ENCODE measurements around the gene PLXDC1. TPM values are rescaled to one million over a fixed set of nuclear protein-coding genes. Genes with fewer than 3 reads are reported as not detected.

Gene PLXDC1
- total RNA-seq, 1 donor from 2014 or later, result 19.5 TPM

GRCh38 chr17:39144416-39144840 lies 7.0 kb downstream of the PLXDC1 start:
- no peak overlapping the region for H3K4me3 ChIP-seq
- H3K27ac ChIP-seq, result peak overlapping the region; percentile 54
- no peaks in the 10 kb centered on the region for H3K36me3 ChIP-seq
- H3K27me3 ChIP-seq (ENCODE audit: low read depth), result no peaks in the 10 kb centered on the region
- H3K4me1 ChIP-seq, result no peaks in the 10 kb centered on the region
- TF ChIP-seq CTCF (IDR thresholded peaks at IDR 0.05), result no peak
- intact Hi-C loops (cut with DNase I), result no loop called here
- DNase-seq (peak; percentile 89), ATAC-seq (peak; percentile 85 to 87)
- H3K9me3 ChIP-seq, result no peaks in the 10 kb centered on the region

DNA sequence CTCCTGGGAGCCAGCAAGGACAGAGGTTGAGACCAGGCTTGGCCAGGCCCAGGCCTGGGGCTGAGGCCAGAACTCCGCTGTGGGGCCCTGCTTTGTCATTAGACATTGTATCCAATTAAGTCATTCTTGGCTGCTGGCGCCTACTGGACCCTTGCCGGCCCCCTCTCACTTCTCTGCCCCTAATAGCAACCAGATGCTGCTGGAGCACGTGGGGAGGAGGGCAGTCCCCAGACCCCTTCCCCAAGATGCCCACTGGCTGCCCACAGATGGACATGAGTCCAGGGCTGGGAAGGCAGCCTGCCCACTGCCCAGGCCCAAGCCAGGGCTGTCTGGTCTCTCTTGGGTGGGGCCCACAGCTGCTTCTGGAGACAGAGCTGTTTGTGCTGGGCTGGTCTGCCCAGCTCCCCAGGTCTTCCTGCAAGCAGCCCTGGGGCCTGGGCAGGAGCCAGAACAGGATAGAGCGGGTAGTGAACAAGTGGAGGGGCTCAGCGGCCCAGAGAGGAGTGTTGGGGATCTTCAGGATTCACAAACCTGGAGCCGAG lies 7.8 kb downstream of the PLXDC1 start:
- H3K27me3 ChIP-seq (ENCODE audit: low read depth), result no peaks in the 10 kb centered on the region
- intact Hi-C loops (cut with DNase I), result no loop called here
- H3K9me3 ChIP-seq, result no peaks in the 10 kb centered on the region
- no peaks in the 10 kb centered on the region for H3K36me3 ChIP-seq
- no peak for DNase-seq
- peak overlapping the region; percentile 54 for H3K27ac ChIP-seq
- TF ChIP-seq CTCF (IDR thresholded peaks at IDR 0.05), result no peak
- peak; percentile 19 to 26 for ATAC-seq
- no peaks in the 10 kb centered on the region for H3K4me1 ChIP-seq
- H3K4me3 ChIP-seq, result no peak overlapping the region

GRCh38 chr17:39141915-39142664 lies 9.3 kb downstream of the PLXDC1 start:
- H3K9me3 ChIP-seq, result no peaks in the 10 kb centered on the region
- no peak overlapping the region for H3K27ac ChIP-seq
- no peak for TF ChIP-seq CTCF (IDR thresholded peaks at IDR 0.05)
- DNase-seq, result no peak
- no peaks in the 10 kb centered on the region for H3K4me1 ChIP-seq
- no peak overlapping the region for H3K4me3 ChIP-seq
- no peak for ATAC-seq
- intact Hi-C loops (cut with DNase I), result no loop called here
- no peaks in the 10 kb centered on the region for H3K36me3 ChIP-seq
- H3K27me3 ChIP-seq (ENCODE audit: low read depth), result no peaks in the 10 kb centered on the region

DNA sequence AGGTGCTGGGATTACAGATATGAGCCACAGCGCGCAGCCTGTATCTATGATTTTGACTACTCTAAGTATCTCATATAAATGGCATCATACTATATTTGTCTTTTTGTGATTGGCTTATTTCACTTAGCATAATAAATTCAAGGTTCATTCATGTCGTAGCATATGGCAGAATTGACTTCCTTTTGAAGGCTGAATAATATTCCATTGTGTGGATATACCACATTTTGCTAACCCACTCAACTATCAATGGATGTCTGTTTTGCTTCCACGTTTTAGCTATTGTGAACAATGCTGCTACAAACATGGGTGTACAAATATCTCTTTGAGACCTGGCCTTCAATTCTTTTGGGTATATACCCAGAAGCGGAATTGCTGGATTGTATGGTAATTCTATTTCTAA lies 10.1 kb downstream of the PLXDC1 start:
- no peak overlapping the region for H3K27ac ChIP-seq
- no peaks in the 10 kb centered on the region for H3K27me3 ChIP-seq (ENCODE audit: low read depth)
- H3K4me1 ChIP-seq, result no peaks in the 10 kb centered on the region
- ATAC-seq (no peak), DNase-seq (no peak)
- no peak overlapping the region for H3K4me3 ChIP-seq
- H3K36me3 ChIP-seq, result no peaks in the 10 kb centered on the region
- TF ChIP-seq CTCF (IDR thresholded peaks at IDR 0.05), result no peak
- no peaks in the 10 kb centered on the region for H3K9me3 ChIP-seq
- intact Hi-C loops (cut with DNase I), result no loop called here

DNA sequence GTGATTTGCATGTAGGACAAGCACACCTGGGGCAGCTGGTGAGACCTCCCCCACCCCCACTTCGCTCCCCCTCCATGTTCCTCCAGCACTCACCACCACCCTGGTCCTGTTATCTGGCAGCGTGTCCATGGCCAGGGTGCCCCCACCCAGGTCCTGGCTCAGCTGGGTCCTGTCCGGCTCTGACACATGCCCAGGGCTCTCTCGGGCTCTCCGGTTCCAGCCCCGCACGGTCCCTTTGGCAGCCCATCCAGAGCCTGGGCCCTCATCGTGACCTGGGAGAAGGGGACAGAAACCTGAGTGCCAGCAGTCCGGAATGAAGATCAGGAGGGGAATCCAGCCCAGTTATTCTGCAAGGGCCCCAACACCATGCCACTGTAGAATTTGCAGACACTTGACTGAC lies 11.9 kb downstream of the PLXDC1 start:
- no peak for TF ChIP-seq CTCF (IDR thresholded peaks at IDR 0.05)

More for the DNA sequence above, 11.9 kb downstream of the PLXDC1 start:
- Histone ChIP-seq H3K36me3 (no peaks in the 10 kb centered on the region), H3K27ac (no peak overlapping the region), H3K4me3 (no peak overlapping the region), H3K27me3 (ENCODE audit: low read depth) (no peaks in the 10 kb centered on the region), H3K4me1 (no peaks in the 10 kb centered on the region), H3K9me3 (no peaks in the 10 kb centered on the region)
- ATAC-seq (no peak), DNase-seq (no peak)
- intact Hi-C loops (cut with DNase I), result no loop called here

Measured in lower lobe of right lung (tissue), 2 donors.